Endometrial microvascular endothelial cells (primary cell): ENCODE results near the gene COBL. TPM values are rescaled to one million over a fixed set of nuclear protein-coding genes. Genes with fewer than 3 reads are reported as not detected.

Source experiments
- in situ Hi-C: cut with HindIII; loops from 2 replicates; pipeline ENCODE4 v1.10.0; 2017; ENCODE audit warnings: low sequenced_read_pairs, low pct_unique_long_range_greater_than_20kb; ENCODE audit errors: inconsistent ontology term
- total RNA-seq: library from RNA; depleted of rRNA; stranded (reverse); fragments of >200 nt; gene quantifications from one replicate; pipeline ENCODE4 v1.2.3, GENCODE V29; 2015; ENCODE audit errors: inconsistent ontology term

COBL gene
- total RNA-seq, 1 donor from 2014 or later: not detected

GRCh38 chr7:51289623-51290303, 26.8 kb downstream of the COBL start:
- in situ Hi-C loops: no loop called here

GRCh38 chr7:51288896-51289622, 27.6 kb downstream of the COBL start:
- in situ Hi-C loops: no loop called here

DNA sequence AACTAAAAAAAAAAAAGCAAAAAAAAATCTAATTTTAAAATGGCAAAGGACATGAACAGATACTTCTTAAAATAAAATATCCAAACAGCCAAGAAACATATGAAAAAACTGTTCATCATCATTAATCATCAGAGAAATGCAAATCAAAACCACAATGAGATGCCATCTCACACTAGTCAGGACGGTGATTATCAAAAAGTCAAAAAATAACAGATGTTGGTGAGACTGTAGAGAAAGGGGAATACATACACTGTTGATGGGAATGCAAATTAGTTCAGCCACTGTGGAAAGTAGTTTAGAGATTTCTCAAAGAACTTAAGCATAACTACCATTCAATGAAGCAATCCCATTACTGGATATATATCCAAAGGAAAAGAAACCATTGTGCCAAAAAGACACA, 30.2 kb downstream of the COBL start:
- in situ Hi-C loops: no loop called here

GRCh38 chr7:51280156-51280555, 36.5 kb downstream of the COBL start:
- in situ Hi-C loops: no loop called here

GRCh38 chr7:51279391-51280023, 37.1 kb downstream of the COBL start:
- in situ Hi-C loops: no loop called here

DNA sequence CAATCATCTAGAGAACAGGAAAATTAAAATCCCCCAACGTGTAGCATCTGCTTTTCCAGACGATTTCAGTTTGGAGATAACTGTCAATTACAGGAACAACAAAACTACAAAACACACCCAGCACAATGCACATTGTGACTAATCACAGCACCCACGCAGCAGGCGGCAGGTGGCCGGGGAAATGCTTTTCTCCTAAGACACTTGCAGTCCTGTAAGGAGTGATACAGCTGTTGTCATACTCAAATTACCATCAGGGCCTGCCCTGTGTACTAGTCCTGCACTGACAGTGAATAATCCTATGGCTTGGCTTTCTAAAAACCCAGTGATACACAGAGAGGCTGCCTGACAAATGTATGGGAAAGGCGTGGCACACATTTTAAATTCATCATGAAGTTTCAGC, 37.8 kb downstream of the COBL start:
- in situ Hi-C loops: no loop called here

GRCh38 chr7:51276967-51277366, 39.6 kb downstream of the COBL start:
- in situ Hi-C loops: no loop called here

DNA sequence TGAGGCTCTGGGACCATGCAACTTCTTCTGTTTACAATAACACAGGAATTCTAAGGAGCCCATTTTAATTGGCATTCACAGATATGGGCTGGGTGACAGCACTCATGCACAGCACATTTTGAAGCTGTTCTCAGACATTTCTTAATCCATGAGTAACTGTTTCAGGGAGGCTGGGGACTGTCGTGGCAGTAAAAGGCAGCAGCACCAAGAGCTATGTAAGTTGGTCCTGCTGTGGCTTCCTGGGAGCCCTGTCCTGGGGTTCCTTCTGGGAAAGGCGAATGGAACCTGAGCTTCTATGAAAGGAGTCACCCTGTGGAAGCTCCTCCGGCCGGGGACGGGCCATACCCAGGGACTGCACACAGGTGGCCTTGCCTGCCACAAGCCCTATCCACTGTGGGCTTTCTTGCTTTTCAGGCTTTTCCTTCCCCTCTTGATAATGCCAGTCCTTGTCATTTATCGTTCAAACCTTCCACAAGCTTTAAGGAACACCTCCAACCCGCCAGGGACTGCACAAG, 40.5 kb downstream of the COBL start:
- in situ Hi-C loops: no loop called here

DNA sequence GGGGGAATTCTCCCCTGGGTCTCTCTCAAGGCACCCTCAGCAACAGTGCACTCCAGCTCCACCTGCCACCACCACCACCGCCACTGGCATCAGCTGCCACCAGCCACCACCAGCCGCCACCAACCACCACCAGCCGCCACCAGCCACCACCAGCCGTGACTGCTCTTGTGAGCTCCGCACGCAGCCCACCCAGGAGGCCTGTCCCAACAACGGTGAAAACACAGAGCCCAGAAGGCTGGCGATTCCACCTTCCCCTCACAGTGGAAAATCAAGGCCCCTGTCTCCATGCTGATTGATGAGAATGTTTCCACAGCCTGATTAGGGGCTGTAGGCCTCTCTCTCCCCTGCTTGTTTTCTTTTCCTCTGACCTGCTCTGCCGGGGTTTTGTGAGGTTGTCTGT, 41.1 kb downstream of the COBL start:
- in situ Hi-C loops: no loop called here

DNA sequence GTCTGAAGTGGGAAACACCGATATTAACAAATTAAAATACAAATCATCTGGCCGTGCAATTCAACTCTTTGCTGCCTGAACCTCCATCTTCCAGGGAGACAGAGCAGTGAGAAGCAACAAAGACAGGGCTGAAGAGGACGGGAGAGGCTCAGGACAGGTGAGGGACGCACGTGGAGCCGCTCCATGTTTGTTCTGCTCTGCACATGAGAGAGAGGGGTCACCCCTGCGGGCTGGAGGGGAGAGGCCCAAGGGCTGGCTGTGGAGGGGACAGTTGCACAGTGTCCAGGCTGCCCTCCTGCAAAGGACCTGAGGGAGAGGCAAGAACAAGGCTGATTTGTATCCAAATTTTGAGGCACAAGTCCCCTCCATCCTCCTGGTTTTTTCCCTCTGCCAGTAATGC, 41.7 kb downstream of the COBL start:
- in situ Hi-C loops: no loop called here

DNA sequence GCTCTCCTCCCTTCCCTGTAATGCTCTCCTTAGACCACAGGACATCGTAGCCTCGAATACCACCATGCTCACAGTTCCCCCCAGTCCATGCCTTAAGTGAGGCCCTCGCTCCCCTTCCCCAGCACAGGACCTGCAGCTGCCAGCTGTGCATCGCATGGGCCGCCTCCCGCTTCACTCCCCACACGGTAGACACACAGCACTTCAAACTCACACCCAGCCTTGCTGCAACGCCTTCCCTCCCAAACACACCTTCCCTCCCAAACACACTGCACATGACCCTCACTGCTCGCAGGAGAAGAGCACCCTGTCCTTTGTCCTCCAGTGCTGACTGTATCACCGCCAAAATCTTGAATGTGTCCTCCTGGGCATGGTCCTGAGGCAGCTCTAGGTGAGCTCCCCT, 42.6 kb downstream of the COBL start:
- in situ Hi-C loops: no loop called here

DNA sequence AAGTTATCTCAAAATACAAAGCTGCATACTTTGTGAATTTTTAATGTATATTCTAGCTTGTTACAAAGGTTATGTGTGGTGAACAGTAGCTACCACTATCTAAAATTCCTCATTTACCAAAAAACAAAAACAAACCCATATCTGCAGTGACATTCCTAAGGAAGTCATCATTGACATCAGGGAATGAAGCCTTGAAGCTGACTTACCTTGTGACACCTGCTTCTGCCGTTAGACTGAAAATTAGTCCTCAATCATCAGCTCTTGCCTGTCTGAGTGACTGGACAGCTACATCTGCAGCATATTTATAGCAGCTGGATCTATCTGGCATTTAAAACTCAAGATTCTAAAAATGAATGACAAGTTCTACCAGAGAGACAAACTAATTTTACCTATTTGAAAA, 43.2 kb downstream of the COBL start:
- in situ Hi-C loops: no loop called here

DNA sequence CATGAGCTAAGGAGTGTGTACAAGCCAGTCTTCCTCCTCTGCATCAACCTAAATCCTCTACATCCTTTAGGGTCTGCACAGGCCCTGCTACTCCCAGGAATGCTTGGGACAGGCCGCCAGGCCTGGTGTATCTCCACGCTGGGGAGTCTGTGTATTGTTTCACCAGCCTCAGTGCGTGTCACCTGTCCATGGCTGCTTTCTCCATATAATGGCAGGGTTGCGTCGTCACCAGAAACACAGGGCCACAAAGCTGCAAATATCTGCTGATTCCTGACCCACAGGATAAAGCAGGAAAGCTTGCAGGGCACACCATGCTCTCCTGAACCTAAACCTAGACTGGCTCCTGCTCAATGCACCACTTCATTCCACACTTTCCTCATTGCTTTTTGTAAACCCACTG, 45.6 kb downstream of the COBL start:
- in situ Hi-C loops: no loop called here

GRCh38 chr7:51269911-51270310, 46.7 kb downstream of the COBL start:
- in situ Hi-C loops: no loop called here

DNA sequence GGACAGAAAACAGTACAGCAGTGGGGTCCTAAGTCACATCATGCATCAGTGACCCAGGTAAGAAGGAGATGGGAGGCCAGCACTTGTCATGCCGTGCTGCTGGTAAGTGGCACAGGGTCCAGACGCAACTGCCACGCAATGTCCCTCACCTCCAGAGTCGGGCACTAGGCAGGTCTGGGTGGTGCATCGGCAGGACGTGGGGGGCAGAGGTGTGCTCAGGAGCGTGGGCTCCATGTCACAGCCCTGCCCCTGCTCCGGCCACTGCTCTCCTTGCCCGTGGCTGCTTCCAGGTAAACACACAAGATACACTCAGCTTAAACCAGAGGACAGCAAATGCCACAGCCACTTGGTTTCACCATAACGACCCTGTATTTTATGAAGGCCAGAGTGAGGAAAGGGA, 47.3 kb downstream of the COBL start:
- in situ Hi-C loops: no loop called here

- in situ Hi-C loops: no loop called here
Measured at GRCh38 chr7:51268859-51269258, 47.8 kb downstream of the COBL start.

GRCh38 chr7:51267169-51267568, 49.4 kb downstream of the COBL start:
- in situ Hi-C loops: no loop called here

GRCh38 chr7:51265066-51265907, 51.3 kb downstream of the COBL start:
- in situ Hi-C loops: no loop called here
